RWPE1 (cell line): Measurements from ENCODE around the gene DLGAP4.

Experiments used
- CTCF ChIA-PET: fragments of 350-600 bp; sonication (Branson Sonifier 250); formaldehyde crosslinking; extraction: SDS; loops from one replicate; lab custom pipeline; 2021; lab: Yijun Ruan, JAX
- POLR2A ChIA-PET: fragments of 400-600 bp; formaldehyde crosslinking; extraction: SDS; loops from one replicate; lab custom pipeline; 2020; ENCODE audit warnings: antibody characterized with exemption; ENCODE audit not compliant: low non-redundant PET; lab: Yijun Ruan, JAX
- DNase-seq: peaks from one replicate; pipeline ENCODE4 v3.0.0; 2012; ENCODE audit warnings: low spot score
- H3K27ac ChIP-seq: fragments of 450-650 bp; 2 replicates; pipeline ENCODE4 v1.5.1; 2017
- TF ChIP-seq, protein P1 (sequence below): fragments of 450-650 bp; conservative IDR thresholded peaks from 2 replicates; pipeline ENCODE4 v1.5.1; 2017; ENCODE audit warnings: low read depth, mild to moderate bottlenecking

The DLGAP4 gene

DNA sequence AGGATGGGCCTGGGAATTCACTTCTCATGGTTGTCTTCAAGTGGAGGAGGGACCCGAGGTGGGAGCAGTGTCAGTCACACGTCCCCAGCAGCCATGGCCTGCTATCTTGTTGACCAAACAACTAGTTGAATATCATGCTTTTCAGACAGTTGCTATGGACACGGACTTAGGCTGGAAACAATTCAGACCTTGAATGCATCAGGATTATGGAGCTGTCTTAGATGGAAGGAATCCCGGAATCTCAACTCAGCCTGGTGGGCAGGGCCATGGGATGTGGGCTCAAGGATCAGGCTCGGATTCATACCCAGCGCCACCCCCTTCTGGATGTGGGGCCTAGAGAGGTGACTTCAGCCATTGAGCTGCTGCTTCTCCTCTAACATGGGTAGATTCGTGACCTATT, 112.6 kb downstream of the DLGAP4 start:
- TF ChIP-seq, protein P1, sequence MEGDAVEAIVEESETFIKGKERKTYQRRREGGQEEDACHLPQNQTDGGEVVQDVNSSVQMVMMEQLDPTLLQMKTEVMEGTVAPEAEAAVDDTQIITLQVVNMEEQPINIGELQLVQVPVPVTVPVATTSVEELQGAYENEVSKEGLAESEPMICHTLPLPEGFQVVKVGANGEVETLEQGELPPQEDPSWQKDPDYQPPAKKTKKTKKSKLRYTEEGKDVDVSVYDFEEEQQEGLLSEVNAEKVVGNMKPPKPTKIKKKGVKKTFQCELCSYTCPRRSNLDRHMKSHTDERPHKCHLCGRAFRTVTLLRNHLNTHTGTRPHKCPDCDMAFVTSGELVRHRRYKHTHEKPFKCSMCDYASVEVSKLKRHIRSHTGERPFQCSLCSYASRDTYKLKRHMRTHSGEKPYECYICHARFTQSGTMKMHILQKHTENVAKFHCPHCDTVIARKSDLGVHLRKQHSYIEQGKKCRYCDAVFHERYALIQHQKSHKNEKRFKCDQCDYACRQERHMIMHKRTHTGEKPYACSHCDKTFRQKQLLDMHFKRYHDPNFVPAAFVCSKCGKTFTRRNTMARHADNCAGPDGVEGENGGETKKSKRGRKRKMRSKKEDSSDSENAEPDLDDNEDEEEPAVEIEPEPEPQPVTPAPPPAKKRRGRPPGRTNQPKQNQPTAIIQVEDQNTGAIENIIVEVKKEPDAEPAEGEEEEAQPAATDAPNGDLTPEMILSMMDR: no peak
- ChIA-PET CTCF (interaction anchor here (0.6 to 0.7 kb wide), 2 partner anchors 145 to 246 kb away, joined by 3 read pairs; no protein-coding TSS in a partner anchor), POLR2A (no interaction called here)
- no peak overlapping the region for H3K27ac ChIP-seq
- no peak for DNase-seq

DNA sequence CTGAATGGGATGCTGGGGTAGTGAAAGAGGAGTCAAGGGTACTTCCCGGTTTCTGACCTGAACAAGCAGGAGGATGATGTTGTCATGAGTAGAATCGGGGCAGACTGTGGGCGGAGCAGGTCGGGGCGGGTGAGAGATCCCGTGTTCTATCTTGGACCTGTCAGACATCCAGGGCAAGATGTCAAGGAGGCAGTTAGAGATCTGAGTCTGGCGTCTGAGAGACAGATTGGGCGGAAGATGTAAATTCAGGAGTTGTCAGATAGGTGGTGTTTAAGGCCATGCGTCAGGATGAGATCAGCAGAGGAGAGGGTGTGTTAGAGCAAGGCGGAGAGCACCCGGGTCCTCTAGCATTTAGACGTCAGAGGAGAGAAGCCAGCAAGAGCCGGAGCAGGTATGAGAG, 115.5 kb downstream of the DLGAP4 start:
- CTCF ChIA-PET: no interaction called here
- H3K27ac ChIP-seq: no peak overlapping the region
- POLR2A ChIA-PET: no interaction called here
- TF ChIP-seq, protein P1: no peak
- DNase-seq: no peak

DNA sequence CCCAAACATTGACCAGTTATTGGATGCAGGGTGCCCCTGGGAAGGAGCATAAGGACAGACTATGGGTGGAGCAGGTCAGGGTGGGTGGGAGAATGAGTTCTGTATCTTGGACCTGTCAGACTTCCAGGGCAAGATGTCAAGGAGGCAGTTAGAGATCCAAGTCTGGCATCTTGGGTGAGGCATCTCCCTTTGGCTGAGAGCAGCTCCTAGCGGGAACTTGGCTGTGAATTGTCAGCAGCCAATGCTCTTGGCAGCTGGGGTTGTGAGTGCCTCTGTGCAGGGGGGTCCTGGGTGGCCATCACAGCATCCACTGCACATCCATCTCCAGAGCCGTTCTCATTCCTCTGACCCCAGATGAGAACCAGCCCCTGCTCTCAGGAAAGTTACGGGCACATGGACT, 118.2 kb downstream of the DLGAP4 start:
- ChIA-PET POLR2A (no interaction called here), CTCF (interaction anchor here (0.5 to 1.6 kb wide), 5 partner anchors 15 to 485 kb away, joined by 3 to 7 read pairs (median 3); no protein-coding TSS in a partner anchor)
- TF ChIP-seq, protein P1: no peak
- DNase-seq: no peak
- no peak overlapping the region for H3K27ac ChIP-seq

DNA sequence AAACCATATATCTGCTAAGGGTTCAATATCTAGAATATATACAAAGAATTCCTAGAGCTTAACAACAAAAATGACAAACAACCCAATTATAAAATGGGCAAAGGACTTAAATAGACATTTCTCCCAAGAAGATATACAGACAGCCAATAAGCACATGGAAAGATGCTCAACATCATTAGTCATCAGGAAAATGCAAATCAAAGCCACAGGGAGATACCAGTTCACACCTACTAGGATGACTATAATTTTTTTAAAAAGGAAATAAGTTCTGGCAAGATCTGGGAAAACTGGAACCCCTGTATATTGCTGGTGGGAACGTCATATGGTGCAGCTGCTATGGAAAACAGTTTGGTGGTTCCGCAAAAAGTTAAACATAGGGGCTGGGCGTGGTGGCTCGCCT, 119.0 kb downstream of the DLGAP4 start:
- H3K27ac ChIP-seq: no peak overlapping the region
- no peak for DNase-seq
- ChIA-PET CTCF (interaction anchor here (0.6 to 1.3 kb wide), 6 partner anchors 8 to 1277 kb away, joined by 3 to 7 read pairs (median 4); no protein-coding TSS in a partner anchor), POLR2A (no interaction called here)
- TF ChIP-seq, protein P1: no peak

DNA sequence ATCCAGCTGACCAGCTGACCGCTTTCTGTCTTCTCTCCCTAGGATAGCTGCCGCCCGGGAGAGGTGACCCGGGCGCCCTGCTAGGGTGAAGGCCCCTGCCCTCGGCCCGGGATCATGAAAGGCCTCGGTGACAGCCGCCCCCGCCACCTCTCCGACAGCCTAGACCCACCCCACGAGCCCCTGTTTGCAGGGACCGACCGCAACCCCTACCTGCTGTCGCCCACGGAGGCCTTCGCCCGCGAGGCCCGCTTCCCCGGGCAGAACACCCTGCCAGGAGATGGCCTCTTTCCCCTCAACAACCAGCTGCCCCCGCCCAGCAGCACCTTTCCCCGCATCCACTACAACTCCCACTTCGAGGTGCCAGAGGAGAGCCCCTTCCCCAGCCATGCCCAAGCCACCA, 125.5 kb downstream of the DLGAP4 start:
- TF ChIP-seq, protein P1: no peak
- ChIA-PET CTCF (interaction anchor here (0.6 to 1.8 kb wide), 5 partner anchors 8 to 584 kb away, joined by 3 to 9 read pairs (median 7); no protein-coding TSS in a partner anchor), POLR2A (no interaction called here)
- H3K27ac ChIP-seq: no peak overlapping the region
- no peak for DNase-seq

DNA sequence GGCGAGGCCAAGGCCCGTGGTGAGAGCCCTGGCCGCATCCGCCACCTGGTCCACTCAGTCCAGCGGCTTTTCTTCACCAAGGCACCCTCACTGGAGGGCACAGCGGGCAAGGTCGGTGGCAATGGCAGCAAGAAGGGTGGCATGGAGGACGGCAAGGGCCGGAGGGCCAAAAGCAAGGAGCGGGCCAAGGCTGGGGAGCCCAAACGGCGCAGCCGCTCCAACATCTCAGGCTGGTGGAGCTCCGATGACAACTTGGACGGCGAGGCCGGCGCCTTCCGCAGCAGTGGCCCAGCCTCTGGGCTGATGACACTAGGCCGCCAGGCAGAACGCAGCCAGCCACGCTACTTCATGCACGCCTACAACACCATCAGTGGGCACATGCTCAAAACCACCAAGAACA, 126.0 kb downstream of the DLGAP4 start:
- POLR2A ChIA-PET: no interaction called here
- TF ChIP-seq, protein P1: no peak
- CTCF ChIA-PET: interaction anchor here (0.7 to 1.8 kb wide), 3 partner anchors 7 to 229 kb away, joined by 7 to 9 read pairs (median 8); no protein-coding TSS in a partner anchor
- H3K27ac ChIP-seq: no peak overlapping the region
- no peak for DNase-seq
